ENCODE results near the gene SLC35G2.
"Not testable (repeated sequence)": the region's sequence is repeated elsewhere in the genome, so short reads cannot be mapped to it uniquely, and the experiment has no call there.

The SLC35G2 gene

DNA sequence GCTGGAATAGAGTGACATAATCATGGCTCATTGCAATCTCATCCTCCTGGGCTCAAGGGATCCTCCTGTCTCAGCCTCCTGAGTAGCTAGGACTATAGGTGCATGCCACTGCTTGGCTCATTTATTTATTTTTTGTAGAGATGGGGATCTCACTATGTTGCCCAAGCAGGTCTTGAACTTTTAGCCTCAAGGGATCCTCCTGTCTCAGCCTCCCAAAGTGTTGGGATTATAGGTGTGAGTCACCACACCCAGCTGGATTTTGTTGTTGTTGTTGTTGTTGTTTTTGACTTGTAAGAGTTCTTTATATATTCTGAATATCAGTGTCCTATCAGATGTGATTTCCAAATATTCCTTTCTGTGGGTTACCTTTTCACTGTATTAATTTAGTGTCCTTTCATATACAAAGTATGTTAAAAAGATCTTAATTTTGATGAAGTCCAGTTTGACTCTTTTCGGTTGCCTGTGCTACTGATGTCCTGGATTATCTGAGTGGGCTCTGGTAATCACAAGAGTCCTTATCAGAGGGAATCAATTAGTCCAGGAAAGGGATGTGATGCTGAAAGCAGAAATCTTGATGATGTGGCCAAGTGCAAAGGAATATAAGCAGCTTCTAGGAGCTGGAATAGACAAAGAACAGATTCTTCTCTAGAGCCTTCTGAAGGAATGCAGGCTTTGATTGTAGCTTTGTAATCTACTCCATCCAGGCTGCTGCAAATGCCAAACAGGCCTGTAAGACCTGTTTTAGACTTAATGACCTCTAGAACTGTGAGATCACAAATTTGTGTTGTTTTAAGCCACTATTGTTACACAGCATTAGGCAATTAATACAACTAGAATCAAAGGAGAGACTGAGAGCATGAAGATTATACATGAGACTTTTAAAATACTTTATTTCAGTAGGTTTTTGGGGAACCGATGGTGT is 73.3 kb downstream of the SLC35G2 start:
- DNase-seq: no peak

DNA sequence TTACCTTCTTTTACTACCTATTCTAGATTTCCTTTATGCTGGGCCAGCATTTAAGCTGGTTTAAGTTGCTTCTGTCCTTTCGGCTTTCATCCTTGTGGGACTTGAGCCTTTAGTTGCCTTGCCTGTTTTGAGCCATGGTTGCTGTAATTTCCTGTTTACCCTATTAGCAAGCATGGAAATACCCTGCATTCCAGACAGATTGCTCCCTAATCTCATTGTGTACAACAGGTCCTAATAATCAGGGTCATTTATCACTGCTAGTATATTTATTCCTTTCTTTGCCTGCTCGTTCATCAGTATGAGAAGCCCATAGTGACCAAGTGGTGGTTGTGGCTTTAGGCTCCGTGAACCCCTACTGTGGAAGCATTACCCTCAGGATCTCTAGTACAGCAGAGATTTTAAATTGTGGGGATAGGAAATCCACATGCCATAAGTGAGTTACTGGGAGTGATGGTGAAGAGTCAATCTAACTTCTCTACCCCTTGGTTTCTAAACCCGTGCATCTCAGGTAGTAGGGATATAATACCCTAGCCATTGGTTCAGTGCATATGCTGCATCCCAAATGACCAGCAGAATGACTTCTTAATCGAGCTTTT is 75.0 kb downstream of the SLC35G2 start:
- no peak for DNase-seq

DNA sequence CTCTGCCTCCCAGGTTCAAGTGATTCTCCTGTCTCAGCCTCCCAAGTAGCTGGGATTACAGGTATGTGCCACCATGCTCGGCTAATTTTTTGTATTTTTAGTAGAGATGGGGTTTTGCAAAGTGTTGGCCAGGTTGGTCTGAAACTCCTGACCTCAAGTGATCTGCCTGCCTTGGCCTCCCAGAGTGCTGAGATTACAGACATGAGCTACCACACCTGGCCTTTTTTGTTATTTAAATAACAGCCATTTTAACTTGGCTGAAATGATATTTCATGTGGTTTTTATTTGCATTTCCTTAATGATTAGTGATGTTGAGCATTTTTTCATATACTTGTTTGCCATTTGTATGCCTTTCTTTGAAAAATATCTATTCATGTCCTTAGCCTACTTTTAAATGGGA is 78.2 kb downstream of the SLC35G2 start:
- DNase-seq: not testable (repeated sequence)

DNA sequence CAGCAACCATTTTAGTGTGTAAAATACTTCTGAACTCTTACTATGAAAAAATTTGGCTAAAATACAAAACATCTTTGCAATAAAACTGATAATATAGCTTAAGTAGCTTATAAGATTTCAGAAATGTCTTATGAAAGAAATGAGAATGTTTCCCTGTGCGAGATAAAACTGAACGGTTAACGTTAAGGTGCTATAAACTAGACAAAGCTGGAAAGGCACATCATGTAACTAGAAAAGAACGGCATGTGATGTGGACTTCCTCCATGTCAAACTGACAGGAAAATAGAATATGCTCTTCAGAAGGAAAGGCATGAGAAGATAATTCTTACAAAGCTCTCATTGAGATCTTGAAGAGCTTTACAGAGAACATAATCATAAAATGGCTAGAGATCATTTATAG is 79.6 kb downstream of the SLC35G2 start:
- DNase-seq: no peak

DNA sequence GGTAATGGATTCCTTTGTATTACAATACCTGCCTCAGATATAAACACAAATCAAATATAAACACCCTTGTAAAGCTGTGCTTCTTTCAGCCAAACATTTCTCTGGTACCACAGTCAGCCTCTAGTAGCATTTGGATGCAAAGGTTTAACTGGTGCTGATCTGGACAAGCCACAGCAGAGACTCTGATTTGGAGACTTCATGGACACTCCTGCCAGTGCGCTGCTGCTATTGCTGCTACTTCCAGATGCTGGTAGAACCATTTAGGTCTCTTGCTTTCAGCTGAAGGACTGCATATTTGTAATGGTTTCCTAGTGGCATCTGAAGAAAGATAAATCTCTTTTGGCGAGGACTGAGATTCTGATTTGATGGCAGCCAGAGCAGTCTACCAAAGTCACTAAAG is 80.0 kb downstream of the SLC35G2 start:
- DNase-seq: no peak

DNA sequence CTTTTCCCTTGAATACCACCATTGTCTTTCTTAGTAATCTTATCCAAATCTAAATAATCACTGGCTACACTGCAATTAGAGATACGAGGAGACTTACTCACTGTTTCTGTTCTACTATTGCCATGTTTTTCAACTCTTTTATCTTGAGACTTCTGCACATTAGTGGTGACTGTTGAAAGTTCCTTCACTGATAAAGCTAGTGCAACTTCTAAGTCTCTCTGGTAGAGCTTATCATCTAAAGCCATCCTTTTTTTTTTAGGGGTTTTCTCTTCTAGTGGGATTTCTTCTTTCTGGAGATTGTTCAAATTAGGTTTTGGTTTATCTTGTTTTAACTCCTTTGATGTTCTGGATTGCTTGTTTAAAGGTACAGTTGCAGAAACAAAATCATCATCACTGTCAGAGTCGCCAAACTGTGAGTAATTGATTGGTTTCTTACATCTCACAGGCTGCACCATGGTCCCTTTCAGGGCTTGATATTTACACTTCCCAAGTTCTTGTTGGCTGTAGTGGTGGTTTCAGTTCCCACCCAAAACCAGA is 80.8 kb downstream of the SLC35G2 start:
- DNase-seq: no peak

DNA sequence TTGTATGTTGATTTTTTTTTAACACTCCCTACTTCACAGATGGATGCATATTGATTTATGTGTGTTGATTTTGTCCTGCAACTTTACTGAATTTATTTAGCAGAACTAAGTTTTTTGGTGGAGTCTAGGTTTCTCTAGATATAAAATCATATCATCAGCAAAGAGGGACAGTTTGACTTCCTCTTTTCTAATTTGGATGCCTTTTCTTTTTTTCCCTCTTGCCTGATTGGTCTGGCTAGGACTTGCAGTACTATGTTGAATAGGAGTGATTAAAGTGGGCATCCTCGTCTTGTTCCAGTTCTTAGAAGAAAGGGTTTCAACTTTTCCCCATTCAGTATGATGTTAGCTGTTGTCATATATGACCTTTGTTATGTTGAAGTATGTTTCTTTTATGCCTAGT is 81.8 kb downstream of the SLC35G2 start:
- not testable (repeated sequence) for DNase-seq

DNA sequence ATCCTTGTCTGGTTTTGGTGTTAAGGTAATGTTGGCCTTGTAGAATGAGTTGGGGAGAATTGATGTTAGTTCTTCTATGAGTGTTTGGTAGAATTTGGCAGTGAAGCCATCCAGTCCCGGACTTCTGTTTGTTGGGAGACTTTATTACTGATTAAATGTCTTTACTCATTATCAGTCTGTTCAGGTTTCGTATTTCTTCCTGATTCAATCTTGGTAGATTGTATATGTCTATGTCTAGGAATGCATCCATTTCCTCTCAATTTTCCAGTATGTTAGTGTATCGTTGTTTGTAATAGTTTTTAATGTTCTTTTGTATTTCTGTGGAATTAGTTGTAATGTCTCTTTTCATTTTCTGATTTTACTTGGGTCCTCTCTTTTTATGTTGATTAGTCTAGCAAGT is 82.5 kb downstream of the SLC35G2 start:
- DNase-seq: no peak

DNA sequence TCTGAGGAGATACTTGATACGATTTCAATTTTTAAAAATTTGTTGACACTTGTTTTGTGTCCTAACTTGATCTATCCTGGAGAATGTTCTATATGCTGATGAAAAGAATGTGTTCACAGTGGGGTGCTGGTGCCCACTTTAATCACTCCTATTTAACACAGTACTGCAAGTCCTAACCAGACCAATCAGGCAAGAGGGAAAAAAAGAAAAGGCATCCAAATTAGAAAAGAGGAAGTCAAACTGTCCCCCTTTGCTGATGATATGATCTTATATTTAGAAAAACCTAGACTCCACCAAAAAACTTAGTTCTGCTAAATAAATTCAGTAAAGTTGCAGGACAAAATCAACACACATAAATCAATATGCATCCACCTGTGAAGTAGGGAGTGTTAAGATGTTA is 83.6 kb downstream of the SLC35G2 start:
- not testable (repeated sequence) for DNase-seq

DNA sequence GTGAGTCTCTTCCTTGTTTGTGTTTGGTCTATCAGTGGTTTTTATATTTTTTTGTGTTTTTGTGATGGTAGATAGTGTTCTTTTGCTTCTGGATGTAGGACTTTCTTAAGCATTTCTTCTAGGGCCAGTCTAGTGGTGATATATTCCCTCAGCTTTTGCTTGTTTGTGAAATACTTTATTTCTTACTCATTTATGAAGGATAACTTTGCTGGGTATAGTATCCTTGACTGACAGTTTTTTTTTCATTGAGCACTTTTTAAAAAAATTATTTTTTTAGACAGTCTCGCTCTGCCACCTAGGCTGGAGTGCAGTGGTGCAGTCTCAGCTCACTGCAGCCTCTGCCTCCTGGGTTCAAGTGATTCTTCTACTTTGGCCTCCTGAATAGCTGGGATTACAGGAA is 85.0 kb downstream of the SLC35G2 start:
- DNase-seq: no peak

DNA sequence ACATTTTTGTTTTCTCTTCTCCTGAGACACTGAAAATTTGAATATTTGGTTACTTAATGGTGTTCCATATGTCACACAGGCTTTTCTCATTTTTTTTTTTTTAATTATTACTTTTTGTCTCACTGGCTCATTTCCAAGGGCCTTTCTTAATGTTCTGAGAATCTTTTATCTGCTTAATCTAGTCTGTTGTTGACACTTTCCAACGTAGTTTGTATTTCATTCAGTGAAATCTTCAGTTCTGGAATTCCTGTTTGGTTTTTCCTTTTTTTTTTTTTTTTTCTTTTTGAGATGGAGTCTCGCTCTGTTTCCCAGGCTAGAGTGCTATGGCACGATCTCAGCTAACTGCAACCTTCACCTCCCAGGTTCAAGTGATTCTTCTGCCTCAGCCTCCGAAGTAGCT is 85.8 kb downstream of the SLC35G2 start:
- no peak for DNase-seq

Measured in NCI-H524 treated with DMSO at 0.1 percent for 48 hours (cell line).